ENCODE data around the gene MDK. TPM values are rescaled to one million over a fixed set of nuclear protein-coding genes. Genes with fewer than 3 reads are reported as not detected.

Gene MDK
- total and polyA plus RNA-seq, 2 of the 13 experiments (the other 11 are each of a cell fraction or from before 2014, with no cell fraction given), result 312 to 407 TPM

DNA sequence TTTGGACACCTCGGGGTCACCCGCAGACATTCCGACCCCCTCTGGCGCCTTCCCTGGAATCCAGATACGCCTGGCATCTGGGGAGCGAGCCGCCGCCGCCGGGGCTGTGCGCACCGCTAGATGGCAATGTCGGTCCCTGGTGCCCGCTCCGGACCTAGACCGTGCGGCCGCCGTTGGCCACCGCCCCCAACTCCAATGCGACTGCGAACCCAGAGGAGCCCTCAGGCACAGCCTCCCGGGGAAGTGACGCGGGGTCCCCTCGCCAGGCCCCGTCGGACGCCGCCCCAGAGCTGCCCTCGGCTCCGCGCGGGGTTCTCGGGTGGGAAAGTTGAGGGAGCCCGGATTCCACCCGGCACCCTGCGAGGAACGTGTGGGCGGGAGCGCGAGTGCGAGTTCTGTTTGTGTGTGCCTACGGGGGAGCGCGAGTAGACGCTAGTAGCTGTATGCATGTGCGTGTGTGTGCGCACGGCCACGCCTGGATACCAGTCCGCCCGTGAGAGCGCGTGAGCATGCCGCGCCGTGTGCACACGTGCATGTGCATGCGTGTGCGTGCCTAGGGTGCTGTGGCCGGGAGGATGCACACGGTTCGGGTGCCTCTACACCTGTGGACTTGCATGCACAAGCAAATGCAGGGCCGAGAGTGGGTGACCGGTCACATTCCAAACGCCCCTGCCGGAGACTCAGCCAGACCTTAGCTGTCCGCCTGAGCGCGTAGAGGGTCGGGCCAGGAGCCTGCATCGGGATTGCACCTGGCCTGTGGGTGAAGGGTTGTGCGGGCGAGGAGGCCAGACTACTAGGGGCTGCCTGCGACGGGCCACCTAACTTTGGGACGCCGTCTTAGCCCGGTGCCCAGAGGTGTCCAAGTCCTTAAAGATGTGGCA is 8.2 kb downstream of the MDK start (continued):
- TF ChIP-seq, protein P1, sequence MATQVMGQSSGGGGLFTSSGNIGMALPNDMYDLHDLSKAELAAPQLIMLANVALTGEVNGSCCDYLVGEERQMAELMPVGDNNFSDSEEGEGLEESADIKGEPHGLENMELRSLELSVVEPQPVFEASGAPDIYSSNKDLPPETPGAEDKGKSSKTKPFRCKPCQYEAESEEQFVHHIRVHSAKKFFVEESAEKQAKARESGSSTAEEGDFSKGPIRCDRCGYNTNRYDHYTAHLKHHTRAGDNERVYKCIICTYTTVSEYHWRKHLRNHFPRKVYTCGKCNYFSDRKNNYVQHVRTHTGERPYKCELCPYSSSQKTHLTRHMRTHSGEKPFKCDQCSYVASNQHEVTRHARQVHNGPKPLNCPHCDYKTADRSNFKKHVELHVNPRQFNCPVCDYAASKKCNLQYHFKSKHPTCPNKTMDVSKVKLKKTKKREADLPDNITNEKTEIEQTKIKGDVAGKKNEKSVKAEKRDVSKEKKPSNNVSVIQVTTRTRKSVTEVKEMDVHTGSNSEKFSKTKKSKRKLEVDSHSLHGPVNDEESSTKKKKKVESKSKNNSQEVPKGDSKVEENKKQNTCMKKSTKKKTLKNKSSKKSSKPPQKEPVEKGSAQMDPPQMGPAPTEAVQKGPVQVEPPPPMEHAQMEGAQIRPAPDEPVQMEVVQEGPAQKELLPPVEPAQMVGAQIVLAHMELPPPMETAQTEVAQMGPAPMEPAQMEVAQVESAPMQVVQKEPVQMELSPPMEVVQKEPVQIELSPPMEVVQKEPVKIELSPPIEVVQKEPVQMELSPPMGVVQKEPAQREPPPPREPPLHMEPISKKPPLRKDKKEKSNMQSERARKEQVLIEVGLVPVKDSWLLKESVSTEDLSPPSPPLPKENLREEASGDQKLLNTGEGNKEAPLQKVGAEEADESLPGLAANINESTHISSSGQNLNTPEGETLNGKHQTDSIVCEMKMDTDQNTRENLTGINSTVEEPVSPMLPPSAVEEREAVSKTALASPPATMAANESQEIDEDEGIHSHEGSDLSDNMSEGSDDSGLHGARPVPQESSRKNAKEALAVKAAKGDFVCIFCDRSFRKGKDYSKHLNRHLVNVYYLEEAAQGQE (IDR thresholded peaks at IDR 0.05; ENCODE audit: borderline replicate concordance in 1 of 2, low read depth in 1 of 2, low read length in 2 of 2), result no peak; a peak in 1 of 4 replicates
- no peak for TF ChIP-seq MIER3 (CRISPR knock-in tag; IDR thresholded peaks at IDR 0.05; ENCODE audit: borderline replicate concordance)
- 0 out of 2 replicates have a peak, but pooled peaks have one; percentile 34 for TF ChIP-seq ZNF724P (CRISPR knock-in tag; IDR thresholded peaks at IDR 0.05; ENCODE audit: borderline replicate concordance)
- peak; percentile 31; the same call in 1 of the 2 replicates for TF ChIP-seq IKZF5 (CRISPR knock-in tag; IDR thresholded peaks at IDR 0.05)
- TF ChIP-seq PHF8 (CRISPR knock-in tag; IDR thresholded peaks at IDR 0.05), result 0 out of 2 replicates have a peak, but pooled peaks have one; percentile 31
- TF ChIP-seq, protein P2, sequence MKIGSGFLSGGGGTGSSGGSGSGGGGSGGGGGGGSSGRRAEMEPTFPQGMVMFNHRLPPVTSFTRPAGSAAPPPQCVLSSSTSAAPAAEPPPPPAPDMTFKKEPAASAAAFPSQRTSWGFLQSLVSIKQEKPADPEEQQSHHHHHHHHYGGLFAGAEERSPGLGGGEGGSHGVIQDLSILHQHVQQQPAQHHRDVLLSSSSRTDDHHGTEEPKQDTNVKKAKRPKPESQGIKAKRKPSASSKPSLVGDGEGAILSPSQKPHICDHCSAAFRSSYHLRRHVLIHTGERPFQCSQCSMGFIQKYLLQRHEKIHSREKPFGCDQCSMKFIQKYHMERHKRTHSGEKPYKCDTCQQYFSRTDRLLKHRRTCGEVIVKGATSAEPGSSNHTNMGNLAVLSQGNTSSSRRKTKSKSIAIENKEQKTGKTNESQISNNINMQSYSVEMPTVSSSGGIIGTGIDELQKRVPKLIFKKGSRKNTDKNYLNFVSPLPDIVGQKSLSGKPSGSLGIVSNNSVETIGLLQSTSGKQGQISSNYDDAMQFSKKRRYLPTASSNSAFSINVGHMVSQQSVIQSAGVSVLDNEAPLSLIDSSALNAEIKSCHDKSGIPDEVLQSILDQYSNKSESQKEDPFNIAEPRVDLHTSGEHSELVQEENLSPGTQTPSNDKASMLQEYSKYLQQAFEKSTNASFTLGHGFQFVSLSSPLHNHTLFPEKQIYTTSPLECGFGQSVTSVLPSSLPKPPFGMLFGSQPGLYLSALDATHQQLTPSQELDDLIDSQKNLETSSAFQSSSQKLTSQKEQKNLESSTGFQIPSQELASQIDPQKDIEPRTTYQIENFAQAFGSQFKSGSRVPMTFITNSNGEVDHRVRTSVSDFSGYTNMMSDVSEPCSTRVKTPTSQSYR (CRISPR knock-in tag; IDR thresholded peaks at IDR 0.05; ENCODE audit: borderline replicate concordance), result no peak
- TF ChIP-seq IRF1 (CRISPR knock-in tag; IDR thresholded peaks at IDR 0.05; ENCODE audit: low read depth), result no peak
- no peak for TF ChIP-seq ZNF24 (IDR thresholded peaks at IDR 0.05)
- no peak; the same call in 1 of the 2 replicates for TF ChIP-seq ZMAT3 (CRISPR knock-in tag; conservative IDR thresholded peaks at IDR 0.05)
- TF ChIP-seq ARNTL (CRISPR knock-in tag; IDR thresholded peaks at IDR 0.05), result no peak
- TF ChIP-seq ATF3 (CRISPR knock-in tag; IDR thresholded peaks at IDR 0.05), result no peak
- TF ChIP-seq ZNF674 (CRISPR knock-in tag; IDR thresholded peaks at IDR 0.05; ENCODE audit: low read depth), result no peak
- no peak for TF ChIP-seq BATF2 (CRISPR knock-in tag; IDR thresholded peaks at IDR 0.05)
- TF ChIP-seq ZNF337 (CRISPR knock-in tag; IDR thresholded peaks at IDR 0.05; ENCODE audit: borderline replicate concordance, low read depth), result no peak
- peak; percentile 65 for TF ChIP-seq ZBTB7A (CRISPR knock-in tag; IDR thresholded peaks at IDR 0.05)
- no peak for TF ChIP-seq ZNF124 (CRISPR knock-in tag; IDR thresholded peaks at IDR 0.05)
- TF ChIP-seq, protein P3, sequence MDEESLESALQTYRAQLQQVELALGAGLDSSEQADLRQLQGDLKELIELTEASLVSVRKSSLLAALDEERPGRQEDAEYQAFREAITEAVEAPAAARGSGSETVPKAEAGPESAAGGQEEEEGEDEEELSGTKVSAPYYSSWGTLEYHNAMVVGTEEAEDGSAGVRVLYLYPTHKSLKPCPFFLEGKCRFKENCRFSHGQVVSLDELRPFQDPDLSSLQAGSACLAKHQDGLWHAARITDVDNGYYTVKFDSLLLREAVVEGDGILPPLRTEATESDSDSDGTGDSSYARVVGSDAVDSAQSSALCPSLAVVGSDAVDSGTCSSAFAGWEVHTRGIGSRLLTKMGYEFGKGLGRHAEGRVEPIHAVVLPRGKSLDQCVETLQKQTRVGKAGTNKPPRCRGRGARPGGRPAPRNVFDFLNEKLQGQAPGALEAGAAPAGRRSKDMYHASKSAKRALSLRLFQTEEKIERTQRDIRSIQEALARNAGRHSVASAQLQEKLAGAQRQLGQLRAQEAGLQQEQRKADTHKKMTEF (CRISPR knock-in tag; IDR thresholded peaks at IDR 0.05), result peak; percentile 56; the same call in 1 of the 2 replicates

Measured in HepG2 (cell line).